HG02938 (cell line): ENCODE results near the gene IBSP.

Experiments
- ATAC-seq: cut with Tn5 transposase; IDR thresholded peaks from one replicate; pipeline ENCODE4 v1.9.1; 2021; ENCODE audit warnings: mild to moderate bottlenecking, moderate library complexity; ENCODE audit not compliant: unreplicated experiment

Gene IBSP

GRCh38 chr4:87838205-87838604 lies 38.9 kb downstream of the IBSP start:
- no peak for ATAC-seq

- no peak for ATAC-seq
These were observed 39.7 kb downstream of the IBSP start for GRCh38 chr4:87838890-87839591.

GRCh38 chr4:87839592-87839946 lies 40.2 kb downstream of the IBSP start:
- ATAC-seq = no peak

- no peak for ATAC-seq
These were observed 40.8 kb downstream of the IBSP start for GRCh38 chr4:87840149-87840548.

DNA sequence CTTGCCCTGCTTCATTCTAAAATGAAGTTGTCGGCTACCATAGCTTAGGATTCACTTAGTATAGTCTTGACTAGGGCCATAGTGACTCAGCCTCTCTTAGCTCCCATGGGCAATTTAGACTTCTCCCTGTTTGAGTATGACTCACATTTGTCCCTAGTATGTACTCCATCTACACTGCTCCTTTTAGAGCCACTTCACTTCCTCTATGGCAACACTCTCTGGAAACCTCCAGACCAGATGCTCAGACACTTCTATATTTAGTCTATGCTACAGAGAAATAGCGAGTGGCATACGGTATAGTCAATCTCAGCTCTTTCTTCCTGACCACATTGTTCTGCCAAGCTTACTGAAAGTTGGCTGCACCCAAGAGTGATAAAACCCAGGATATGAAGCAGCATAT lies 44.6 kb downstream of the IBSP start:
- ATAC-seq = no peak

- ATAC-seq = no peak
These were observed 45.1 kb downstream of the IBSP start for GRCh38 chr4:87844452-87844851.

GRCh38 chr4:87846226-87846625 lies 46.9 kb downstream of the IBSP start:
- no peak for ATAC-seq

DNA sequence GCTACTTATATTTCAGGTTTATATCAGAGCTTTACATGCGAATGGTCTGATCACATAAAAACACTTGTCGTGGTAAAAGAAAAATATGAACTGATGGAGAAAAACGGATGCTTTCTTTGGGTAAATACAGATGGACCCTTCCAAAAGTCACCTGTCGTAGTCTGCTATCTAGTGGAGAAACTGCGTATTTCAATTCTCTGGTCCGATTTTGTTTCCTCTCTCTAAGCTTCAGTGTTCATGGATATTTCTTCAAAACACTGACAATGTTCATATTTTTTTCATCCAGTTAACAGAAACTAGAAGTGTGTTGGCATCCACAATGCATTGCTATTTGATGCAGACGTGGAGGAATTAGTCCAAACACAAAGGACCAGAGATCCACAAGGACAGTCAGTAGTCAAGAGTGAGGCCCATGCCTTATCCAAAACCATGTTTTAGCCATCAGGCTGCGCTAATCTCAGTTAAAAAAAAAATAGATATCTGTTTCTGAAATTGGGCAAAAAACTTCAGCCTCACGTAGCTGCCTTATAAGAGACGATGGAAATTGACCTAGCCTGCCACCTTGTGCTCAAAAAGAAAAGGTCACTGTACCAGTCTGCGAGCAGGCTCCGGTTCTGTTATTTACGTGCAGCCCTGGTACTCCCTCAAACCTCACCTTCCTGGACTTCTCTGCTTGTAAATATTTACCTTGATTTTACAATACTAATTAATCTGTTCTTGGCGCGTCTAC lies 49.4 kb downstream of the IBSP start:
- ATAC-seq = peak; percentile 83

DNA sequence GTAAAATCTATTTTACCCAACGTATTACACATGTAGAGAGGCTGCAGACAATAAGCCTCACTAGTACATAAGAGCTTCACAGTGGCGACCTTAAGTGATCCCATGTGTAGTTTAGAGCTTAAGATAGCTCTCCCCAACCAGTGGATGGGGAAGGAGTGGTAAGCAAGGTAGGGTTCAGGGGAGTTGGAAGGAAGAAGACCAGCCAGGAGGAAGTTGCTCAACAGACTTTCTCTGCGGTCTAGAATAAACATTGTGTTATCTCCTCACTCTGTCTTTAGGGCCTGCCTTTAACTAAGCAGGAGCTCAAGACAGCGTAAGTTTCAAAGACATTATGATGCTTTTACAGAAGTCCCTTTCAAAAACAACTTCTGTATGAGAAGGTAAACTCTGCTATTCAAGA lies 50.3 kb downstream of the IBSP start:
- ATAC-seq = no peak

GRCh38 chr4:87851332-87851731 lies 52.0 kb downstream of the IBSP start:
- ATAC-seq = no peak

- no peak for ATAC-seq
These were observed 52.6 kb downstream of the IBSP start for GRCh38 chr4:87851953-87852352.

- ATAC-seq = no peak
These were observed 53.8 kb downstream of the IBSP start for GRCh38 chr4:87853108-87853507.

- no peak for ATAC-seq
These were observed 54.5 kb downstream of the IBSP start for GRCh38 chr4:87853891-87854290.

- ATAC-seq = no peak
These were observed 56.2 kb downstream of the IBSP start for GRCh38 chr4:87855559-87855958.

GRCh38 chr4:87856816-87857215 lies 57.5 kb downstream of the IBSP start:
- no peak for ATAC-seq

DNA sequence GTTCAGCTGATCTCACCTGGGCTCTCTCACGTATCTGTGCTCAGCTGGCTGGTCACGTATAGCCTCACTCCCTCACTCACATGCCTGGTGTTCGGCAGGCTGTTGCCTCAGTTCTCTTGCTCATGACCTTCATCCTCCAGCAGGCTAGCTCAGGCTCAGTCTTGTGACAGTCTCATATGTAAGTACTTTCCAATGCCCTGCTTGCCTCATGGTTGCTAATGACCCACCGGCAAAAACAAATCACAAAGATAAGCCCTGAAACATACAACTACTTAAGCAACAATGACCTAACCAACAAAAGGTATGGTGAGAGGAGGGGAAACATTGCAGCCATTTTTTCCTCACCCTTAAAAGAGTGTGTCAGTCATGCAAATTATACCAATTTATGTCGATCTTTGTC lies 58.4 kb downstream of the IBSP start:
- ATAC-seq = no peak
